GM12874 (cell line): Measurements from ENCODE around the gene FRAS1.

ENCODE experiments used
- TF ChIP-seq, protein P1 (sequence below): IDR thresholded peaks from 2 replicates; pipeline ENCODE4 v1.5.1; 2011; ENCODE audit warnings: low read depth, mild to moderate bottlenecking, control low read depth, low read length, moderate library complexity; ENCODE audit not compliant: insufficient read depth

The FRAS1 gene

DNA sequence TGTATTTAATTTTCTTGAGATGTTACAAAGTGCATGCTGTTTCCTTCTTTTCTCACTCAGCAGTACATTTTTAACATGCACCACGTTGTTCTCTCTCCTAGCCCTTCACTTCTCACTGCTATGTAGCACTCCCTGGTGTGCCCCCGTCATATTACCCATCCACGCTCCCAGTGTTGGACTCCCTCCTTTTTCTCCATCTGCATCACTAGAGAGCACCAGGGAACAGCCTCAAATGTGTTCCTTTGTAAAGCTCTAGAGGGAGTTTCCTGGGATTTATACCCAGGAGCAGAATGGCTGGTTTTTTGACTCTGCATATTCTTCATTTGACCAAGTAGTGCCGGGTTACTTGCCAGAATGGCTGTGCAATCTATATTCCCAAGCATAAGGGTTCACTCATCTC is 254.2 kb downstream of the FRAS1 start:
- TF ChIP-seq, protein P1, sequence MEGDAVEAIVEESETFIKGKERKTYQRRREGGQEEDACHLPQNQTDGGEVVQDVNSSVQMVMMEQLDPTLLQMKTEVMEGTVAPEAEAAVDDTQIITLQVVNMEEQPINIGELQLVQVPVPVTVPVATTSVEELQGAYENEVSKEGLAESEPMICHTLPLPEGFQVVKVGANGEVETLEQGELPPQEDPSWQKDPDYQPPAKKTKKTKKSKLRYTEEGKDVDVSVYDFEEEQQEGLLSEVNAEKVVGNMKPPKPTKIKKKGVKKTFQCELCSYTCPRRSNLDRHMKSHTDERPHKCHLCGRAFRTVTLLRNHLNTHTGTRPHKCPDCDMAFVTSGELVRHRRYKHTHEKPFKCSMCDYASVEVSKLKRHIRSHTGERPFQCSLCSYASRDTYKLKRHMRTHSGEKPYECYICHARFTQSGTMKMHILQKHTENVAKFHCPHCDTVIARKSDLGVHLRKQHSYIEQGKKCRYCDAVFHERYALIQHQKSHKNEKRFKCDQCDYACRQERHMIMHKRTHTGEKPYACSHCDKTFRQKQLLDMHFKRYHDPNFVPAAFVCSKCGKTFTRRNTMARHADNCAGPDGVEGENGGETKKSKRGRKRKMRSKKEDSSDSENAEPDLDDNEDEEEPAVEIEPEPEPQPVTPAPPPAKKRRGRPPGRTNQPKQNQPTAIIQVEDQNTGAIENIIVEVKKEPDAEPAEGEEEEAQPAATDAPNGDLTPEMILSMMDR: no peak

DNA sequence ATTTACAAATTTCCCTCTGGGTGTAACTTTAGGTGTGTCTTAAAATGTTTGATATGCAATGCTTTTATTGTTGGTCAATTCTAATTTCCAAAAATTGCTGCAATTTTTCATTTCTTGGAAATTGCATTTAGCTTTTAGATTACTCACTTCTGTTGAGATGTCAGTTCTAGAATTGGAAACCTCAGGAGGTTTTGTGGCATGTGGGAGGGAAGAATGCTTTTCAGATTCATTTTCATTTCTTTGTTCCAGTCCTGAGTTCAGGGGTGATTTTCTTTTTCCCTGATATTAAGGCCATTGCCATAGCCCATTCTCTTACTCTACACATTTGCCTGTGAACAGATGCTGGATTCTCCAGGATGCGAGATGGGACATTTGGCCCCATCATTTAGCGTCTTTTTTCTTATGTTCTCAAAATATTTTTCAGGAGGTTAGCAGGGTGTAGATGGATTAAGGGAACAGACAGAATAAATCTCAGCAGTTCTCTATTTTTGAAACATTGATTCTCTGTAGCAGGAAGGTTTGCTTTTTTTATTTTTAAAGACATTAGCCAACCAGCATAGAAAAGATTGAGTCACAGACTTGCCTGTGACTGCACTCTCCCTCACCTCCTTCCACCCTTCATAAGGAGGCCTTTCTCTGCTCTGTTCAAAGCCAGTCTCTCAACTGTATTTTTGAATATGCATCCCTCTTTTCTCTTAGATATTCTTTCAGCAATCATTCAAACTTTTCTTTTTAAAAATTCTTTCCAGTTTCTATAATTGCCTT is 256.0 kb downstream of the FRAS1 start:
- TF ChIP-seq, protein P1: no peak

DNA sequence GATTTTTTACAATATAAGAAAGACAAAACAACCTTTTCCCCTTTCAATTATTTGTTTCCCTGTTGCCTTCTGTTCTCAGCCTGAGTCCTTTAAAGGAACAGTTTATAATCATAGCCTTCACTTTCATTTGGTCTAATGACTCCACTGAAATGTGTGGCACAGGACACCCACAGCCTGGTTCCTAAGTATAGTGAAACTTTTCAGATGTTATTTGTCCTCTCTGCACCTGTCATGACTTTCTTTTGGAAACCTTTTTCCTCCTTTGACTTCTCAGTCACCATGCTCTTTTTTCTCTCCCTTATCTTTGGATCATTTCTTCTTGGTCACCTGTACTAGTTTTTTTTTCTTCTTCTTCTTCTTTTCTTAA is 256.6 kb downstream of the FRAS1 start:
- TF ChIP-seq, protein P1: no peak

DNA sequence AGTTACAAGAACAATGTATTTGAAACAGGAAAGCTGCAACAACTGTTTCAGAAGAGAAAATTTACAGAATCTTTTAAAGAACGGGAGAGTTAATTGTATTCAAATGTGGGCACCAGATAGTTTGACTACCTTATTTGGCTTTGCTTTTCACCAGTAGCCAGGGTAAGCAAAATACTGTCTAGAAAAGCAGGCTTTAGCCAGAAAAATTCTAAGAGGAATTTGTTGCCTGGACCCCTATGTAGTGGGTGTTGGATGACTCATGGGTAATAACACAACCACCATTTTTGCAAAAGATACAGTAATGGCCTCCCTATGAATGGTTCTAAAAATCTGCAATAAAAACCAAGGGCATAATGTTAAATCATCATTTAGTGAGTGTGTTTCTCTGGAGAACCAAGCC is 261.0 kb downstream of the FRAS1 start:
- TF ChIP-seq, protein P1: no peak

DNA sequence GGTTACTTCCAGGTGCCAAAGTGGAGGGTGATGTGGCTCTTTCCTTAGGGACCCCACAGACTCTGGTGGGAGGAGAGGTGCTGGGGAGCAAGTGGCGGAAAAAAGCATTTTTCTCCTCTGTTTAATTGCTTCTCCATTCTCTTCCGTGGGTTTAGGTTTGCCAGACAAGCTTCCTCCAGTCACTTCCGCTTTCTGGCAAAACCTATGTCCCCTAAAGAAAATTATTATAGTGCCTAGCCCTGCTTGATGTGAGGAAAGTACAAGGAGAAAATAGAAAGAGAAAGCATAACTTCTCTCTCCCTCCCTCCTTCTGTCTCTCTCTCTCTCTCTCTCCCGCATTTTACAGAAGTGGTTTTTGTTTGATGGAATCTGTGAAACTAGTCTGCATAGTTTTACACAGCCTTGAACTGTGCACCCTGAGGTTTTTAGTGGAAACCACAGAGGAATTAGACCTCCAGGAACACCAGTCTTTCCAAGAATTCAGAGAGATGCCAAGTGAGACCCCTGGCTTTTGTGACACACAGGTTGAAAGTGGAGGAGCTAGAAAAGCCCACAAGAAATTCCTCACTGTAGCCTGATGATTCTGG is 263.3 kb downstream of the FRAS1 start:
- TF ChIP-seq, protein P1: no peak

DNA sequence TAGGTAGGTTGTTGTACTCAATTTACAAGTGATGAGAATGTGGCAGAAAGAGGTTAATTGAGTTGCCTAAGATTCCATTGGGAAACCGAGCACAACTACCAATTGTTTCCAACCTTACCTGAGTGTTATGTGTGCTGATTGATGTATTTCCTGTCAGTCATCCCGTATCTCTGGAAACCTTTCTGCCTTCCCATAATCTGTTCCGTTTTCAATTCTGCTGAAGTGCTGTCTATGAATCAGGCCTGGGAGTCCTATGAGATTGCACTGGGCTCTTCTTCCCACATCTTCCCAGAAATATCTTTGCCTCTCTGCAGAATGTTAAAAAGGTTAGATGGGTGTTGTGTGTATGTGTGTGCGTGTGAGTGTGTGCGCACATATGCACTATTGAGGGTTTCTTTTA is 264.9 kb downstream of the FRAS1 start:
- TF ChIP-seq, protein P1: no peak

DNA sequence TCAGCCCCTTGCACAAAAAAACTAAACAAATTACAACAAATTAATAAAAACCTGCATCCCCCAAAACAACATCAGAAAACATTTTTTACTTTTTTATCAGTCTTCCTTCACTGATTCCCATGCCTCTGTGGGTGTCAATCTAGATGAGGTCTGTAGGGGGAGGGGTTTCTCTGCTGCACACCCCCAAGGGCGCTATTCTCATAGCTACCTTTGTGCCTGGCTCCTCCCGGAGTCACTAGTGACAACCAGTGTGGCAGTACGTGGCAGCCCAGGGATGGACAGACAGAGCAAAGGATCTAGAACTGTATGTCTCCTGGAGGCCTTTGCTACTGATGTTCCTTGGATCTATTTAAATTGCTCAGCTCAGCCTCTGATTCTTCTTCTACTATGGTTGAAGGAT is 266.3 kb downstream of the FRAS1 start:
- TF ChIP-seq, protein P1: no peak
